ENCODE results near the gene HPS3.

Gene HPS3

GRCh38 chr3:149122721-149123578 is 6.5 kb upstream of the HPS3 start:
- no peak for DNase-seq

GRCh38 chr3:149128821-149129220 is 617 bp upstream of the HPS3 start:
- DNase-seq = no peak

- peak; percentile 42 for DNase-seq
These were observed 2.2 kb downstream of the HPS3 start for GRCh38 chr3:149131589-149131988.

GRCh38 chr3:149134575-149134974 is 5.1 kb downstream of the HPS3 start:
- DNase-seq = no peak

GRCh38 chr3:149142682-149143081 is 13.2 kb downstream of the HPS3 start:
- DNase-seq = no peak

GRCh38 chr3:149145356-149145755 is 15.9 kb downstream of the HPS3 start:
- no peak for DNase-seq

- DNase-seq = no peak
These were observed 16.5 kb downstream of the HPS3 start for GRCh38 chr3:149145974-149146373.

- DNase-seq = no peak
These were observed 21.0 kb downstream of the HPS3 start for GRCh38 chr3:149150436-149150835.

- DNase-seq = no peak
These were observed 22.4 kb downstream of the HPS3 start for GRCh38 chr3:149151843-149152242.

- peak; percentile 71 for DNase-seq
These were observed 23.0 kb downstream of the HPS3 start for GRCh38 chr3:149152420-149152819.

GRCh38 chr3:149153402-149153801 is 24.0 kb downstream of the HPS3 start:
- no peak for DNase-seq

- no peak for DNase-seq
These were observed 31.4 kb downstream of the HPS3 start for GRCh38 chr3:149160754-149161300.

GRCh38 chr3:149162007-149162406 is 32.6 kb downstream of the HPS3 start:
- no peak for DNase-seq

GRCh38 chr3:149163066-149163465 is 33.6 kb downstream of the HPS3 start:
- no peak for DNase-seq

- DNase-seq = no peak
These were observed 38.5 kb downstream of the HPS3 start for GRCh38 chr3:149167898-149168297.

GRCh38 chr3:149170672-149171071 is 41.2 kb downstream of the HPS3 start:
- no peak for DNase-seq

- DNase-seq = peak; percentile 62
These were observed 45.5 kb downstream of the HPS3 start for GRCh38 chr3:149174901-149175300.

- DNase-seq = no peak
These were observed 47.7 kb downstream of the HPS3 start for GRCh38 chr3:149177122-149177521.

GRCh38 chr3:149179220-149179619 is 49.8 kb downstream of the HPS3 start:
- DNase-seq = no peak

- DNase-seq = no peak
These were observed 50.7 kb downstream of the HPS3 start for GRCh38 chr3:149180057-149180573.

GRCh38 chr3:149181182-149181581 is 51.7 kb downstream of the HPS3 start:
- no peak for DNase-seq

- DNase-seq = no peak
These were observed 56.8 kb downstream of the HPS3 start for GRCh38 chr3:149186219-149186618.

GRCh38 chr3:149186721-149187120 is 57.3 kb downstream of the HPS3 start:
- DNase-seq = no peak

GRCh38 chr3:149188494-149188893 is 59.1 kb downstream of the HPS3 start:
- DNase-seq = no peak
